Gastroesophageal sphincter (tissue), 3 donors: ENCODE data around the gene CHST5.

ENCODE experiments used
- EP300 ChIP-seq: sonication (generic); formaldehyde crosslinking; IDR thresholded peaks from one replicate; pipeline ENCODE4 v1.6.1; 2017; ENCODE audit warnings: antibody characterized with exemption, mild to moderate bottlenecking
- POLR2A ChIP-seq, 2 donors: fragments of 450-650 bp; IDR thresholded peaks; one replicate each; pipeline ENCODE4 v1.6.1; 2017; ENCODE audit warnings: antibody characterized with exemption in 2 of 2, mild to moderate bottlenecking in 2 of 2, moderate library complexity in 1 of 2
- TF ChIP-seq, protein P1 (sequence below), 4 experiments: fragments of 200-600 bp in 2 of 4; fragments of 450-650 bp in 2 of 4; sonication (generic) in 1 of 4; IDR thresholded peaks; one replicate each; pipeline ENCODE4 v1.5.1; 2017 to 2019; ENCODE audit warnings: antibody characterized with exemption in 4 of 4, mild to moderate bottlenecking in 2 of 4, moderate library complexity in 2 of 4

DNA sequence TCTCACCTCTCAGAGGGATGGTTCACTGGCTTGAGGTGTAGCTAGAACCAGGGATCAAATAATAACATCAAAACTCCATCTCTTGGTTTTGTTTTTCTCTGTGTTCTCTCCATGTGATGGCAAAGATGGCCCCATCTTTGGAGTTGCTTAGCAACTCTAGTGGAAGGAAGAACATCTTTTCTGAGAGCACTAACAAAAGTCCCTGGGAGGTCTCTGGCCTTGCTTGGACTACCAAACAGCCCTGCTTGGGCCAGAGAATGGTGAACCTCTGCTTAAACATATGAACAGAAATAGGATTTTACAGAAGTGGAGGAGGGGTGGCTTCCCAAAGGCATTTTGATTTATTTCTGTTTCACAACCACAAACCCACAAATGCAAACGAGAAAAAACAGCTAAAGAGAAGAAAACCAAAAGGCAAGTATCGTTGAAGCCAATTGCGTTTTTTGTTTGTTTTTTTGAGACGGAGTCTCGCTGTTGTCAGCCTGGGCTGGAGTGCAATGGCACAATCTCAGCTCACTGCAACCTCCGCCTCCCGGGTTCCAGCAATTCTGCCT is 43.5 kb upstream of the CHST5 start:
- TF ChIP-seq POLR2A (IDR thresholded peaks at IDR 0.05) (no peak), EP300 (no peak)
- TF ChIP-seq, protein P1, sequence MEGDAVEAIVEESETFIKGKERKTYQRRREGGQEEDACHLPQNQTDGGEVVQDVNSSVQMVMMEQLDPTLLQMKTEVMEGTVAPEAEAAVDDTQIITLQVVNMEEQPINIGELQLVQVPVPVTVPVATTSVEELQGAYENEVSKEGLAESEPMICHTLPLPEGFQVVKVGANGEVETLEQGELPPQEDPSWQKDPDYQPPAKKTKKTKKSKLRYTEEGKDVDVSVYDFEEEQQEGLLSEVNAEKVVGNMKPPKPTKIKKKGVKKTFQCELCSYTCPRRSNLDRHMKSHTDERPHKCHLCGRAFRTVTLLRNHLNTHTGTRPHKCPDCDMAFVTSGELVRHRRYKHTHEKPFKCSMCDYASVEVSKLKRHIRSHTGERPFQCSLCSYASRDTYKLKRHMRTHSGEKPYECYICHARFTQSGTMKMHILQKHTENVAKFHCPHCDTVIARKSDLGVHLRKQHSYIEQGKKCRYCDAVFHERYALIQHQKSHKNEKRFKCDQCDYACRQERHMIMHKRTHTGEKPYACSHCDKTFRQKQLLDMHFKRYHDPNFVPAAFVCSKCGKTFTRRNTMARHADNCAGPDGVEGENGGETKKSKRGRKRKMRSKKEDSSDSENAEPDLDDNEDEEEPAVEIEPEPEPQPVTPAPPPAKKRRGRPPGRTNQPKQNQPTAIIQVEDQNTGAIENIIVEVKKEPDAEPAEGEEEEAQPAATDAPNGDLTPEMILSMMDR (IDR thresholded peaks at IDR 0.05): no peak
